Activated CD4-positive, alpha-beta T cell treated with anti-CD3 and anti-CD28 coated beads, Interleukin-2, Interleukin-6, amounts not matched to agents 100 ng/mL and 50 ng/mL, durations not matched to agents 16 hours and 8 hours (primary cell): Measurements from ENCODE around the gene CSDE1.
A peak's percentile ranks its signal among the peaks of the same experiment; 100 is the strongest.

Source experiments
- DNase-seq: peaks from one replicate; pipeline ENCODE4 v3.0.0-alpha.2; 2020

CSDE1 gene

GRCh38 chr1:114746450-114747121 is 11.2 kb downstream of the CSDE1 start:
- DNase-seq: peak; percentile 64

DNA sequence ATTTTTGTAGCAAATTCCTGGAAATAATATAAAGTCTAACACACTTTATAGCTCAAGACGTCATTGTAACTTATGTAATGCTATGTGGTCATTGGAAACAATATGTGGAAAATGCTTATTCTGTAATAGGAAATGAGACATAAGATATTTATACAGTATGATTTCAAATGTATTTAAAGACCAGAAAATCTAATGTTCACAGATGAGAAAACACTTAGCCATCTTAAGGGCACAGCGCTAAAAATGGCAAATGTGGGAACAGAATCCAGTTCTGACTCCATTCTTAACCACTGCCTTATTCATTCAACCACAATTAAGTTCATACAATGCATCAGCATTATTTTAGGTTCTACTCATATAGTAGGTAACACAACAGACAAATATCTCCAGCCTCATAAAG is 12.5 kb downstream of the CSDE1 start:
- DNase-seq: peak; percentile 63

DNA sequence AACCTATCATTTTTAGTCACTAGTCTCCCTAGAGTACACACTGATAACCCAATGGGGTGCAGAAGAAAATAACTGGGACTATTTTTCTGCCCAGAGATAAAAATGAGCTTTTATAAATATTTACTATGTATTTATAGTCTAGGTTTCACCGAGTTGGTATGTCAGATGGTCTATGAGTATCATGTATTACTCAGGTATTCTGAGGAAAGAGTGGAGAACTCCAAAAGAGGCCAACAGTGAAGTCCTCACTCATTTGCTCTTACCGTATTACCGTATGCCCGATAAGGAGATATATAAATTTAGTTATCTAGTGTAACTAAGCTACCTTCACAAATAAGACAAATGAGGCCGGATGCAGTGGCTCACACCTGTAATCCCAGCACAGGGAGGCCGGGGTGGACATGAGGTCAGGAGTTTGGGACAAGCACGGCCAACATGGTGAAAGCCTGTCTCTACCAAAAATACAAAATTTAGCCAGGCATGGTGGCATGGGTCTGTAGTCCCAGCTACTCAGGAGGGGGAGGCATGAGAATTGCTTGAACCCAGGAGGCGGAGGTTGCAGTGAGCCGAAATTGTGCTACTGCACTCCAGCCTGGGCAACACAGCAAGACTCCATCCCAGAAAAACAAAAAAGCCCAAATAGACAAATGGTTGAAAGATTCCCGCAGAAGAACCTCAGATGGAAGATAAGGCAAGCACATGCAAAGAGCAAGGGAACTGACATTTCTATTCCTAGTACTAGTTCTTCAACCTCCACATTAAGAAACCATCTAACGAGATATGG is 15.6 kb downstream of the CSDE1 start:
- DNase-seq: no peak

GRCh38 chr1:114740331-114740730 is 17.5 kb downstream of the CSDE1 start:
- no peak for DNase-seq

- no peak for DNase-seq
Measured at GRCh38 chr1:114737314-114737849, 20.4 kb downstream of the CSDE1 start.

- no peak for DNase-seq
Measured at GRCh38 chr1:114735479-114735878, 22.3 kb downstream of the CSDE1 start.

DNA sequence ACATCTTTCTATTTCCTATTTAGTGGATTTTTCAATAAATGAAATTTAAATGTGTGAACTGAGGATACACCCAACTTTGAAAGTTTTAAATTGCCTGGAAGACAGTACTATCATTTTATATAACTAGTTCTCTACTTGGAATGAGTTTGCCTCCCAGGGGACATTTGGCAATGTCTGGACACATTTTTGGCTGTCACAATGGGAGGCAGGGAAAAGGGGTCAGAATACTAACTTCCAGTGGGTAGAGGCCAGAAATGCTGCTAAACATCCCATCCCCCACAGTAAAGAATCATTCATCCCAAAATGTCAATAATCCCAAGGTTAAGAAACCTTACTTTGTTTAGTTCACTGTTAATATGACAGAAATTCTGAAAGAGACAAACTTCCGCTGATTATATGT is 28.0 kb downstream of the CSDE1 start:
- no peak for DNase-seq

DNA sequence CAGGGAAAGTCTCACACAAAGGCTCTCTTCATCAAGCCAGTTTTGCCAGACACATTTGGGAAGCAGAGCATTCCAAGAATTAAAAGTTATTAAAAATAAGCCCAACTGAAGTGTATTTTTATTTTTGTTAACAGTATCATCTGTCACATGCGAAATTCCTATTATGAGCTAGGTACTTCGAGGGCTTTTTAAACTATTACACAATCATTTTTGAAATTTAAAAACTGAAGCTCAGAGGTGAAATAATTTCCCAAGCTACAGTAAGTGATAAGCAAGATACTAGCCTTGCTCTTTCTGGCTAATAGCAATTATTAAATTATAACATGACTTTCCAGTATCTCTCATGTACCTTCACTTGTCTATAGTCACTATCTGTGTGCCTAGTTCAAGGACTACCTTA is 29.2 kb downstream of the CSDE1 start:
- no peak for DNase-seq

GRCh38 chr1:114725230-114725629 is 32.6 kb downstream of the CSDE1 start:
- no peak for DNase-seq

- DNase-seq: no peak
Measured at GRCh38 chr1:114723915-114724314, 33.9 kb downstream of the CSDE1 start.

DNA sequence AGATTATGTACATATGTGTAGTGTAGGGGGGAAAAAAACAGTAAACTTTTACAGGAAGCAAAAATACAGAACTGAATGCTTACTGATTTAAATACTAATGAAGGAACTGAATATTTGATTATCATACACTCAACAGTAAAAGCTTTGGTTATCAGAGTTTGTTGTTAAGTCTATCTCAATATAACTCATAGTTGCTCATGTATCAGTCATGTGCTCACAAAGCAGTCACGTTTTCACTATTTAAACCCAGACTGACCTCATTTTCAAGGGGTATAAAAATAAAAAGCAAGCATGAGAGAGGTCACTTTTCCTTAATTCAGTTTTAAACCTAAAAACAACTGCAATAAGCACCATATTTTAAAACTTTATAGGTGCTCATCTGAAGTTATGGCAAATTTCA is 34.3 kb downstream of the CSDE1 start:
- DNase-seq: no peak

GRCh38 chr1:114720492-114720891 is 37.3 kb downstream of the CSDE1 start:
- DNase-seq: no peak

DNA sequence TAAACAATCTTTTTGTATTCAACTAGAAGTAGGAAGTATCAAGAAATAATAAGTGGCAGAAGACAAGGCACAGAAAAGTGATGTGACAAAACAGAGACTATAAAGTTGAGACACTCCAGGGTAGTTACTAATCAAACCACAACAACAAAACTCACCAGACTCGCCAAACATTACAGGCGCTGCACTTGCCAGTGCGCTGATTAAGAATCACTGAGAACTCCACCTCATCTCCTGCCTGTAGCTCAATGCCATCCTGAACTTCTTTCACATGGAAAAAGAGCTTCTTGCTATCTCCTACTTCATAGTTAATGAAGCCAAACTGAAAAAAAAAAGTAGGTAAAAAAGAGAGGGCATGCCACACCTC is 38.4 kb downstream of the CSDE1 start:
- no peak for DNase-seq

DNA sequence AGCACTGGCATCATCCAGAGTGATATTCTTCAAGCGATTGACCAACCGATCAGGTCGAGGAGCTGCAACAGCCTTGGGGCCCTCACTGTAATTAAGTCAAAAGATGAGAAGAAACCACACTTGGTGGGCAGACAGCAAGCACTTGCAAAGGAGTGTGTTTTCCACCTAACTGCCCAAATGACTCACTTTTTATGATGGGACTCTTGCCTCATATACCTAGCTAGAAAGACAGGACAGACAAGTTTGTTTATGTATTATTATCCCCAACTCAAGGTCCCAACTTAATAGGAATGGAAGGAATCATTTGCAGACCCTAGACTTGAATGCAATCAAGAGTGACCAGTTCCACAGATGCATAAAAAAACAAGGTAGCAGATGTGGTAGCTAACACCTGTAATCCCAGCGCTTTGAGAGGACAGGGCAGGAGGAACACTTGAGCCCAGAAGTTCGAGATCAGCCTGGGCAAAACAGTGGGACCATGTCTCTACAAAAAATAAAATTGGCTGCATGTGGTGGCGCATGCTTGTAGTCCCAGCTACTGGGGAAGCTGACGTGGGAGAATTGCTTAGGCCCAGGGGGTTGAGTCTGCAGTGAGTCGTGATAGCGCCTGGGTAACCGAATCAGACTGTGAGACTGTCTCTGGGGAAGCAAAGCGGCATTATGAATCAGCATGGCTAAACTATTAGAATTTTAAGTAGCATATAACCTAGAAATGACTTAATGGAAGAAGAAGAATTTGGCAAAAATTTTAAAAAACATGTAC is 38.9 kb downstream of the CSDE1 start:
- DNase-seq: peak; percentile 32

DNA sequence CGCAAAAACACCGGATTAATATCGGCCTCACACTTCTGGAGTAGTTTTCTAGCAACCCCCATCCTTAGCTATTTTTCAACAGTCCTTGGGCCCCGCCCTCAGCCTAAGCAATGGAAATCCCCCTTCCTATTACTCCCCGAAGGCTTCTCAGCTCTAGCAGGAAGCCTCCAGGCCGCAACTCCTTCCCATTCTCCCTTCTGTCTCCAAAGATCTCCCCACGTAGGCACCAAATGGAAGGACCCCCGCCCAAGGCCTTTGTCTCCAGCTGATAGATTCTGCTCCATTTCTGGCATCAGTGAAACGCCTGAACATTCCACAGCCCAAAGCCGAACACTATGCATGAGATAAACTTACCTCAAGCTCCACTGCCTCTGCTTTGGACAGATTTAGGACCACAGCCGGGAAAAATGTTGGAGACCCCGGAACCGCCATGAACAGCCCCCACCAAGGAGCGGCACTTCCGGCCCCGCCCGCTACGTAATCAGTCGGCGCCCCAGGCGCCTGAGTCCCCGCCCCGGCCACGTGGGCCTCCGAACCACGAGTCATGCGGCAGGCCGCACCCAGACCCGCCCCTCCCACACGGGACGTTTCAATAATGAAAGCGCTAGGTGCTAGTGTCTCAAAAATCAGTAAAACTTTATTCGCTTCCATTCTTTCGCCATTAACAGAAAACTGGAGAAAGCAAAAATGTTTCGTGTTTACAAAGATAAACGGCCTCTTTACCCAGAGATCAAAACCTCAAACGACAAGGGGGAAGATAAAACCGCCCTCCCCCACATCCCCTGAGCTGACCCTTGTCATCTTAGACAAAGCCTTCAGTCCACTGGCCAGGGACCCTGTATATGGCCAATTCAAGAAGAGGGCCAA is 41.2 kb downstream of the CSDE1 start, which contains the start of gene NRAS:
Gene NRAS, minus strand, starts transcription at position 468 of the 867 bp plus-strand sequence. CDS start 611 bp downstream, outside the sequence.
- DNase-seq: peak; percentile 96

DNA sequence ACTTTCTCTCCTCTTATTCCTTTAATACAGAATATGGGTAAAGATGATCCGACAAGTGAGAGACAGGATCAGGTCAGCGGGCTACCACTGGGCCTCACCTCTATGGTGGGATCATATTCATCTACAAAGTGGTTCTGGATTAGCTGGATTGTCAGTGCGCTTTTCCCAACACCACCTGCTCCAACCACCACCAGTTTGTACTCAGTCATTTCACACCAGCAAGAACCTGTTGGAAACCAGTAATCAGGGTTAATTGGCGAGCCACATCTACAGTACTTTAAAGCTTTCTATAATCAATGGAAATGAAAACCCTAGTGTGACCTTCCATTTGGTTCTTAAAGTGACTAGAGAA is 41.9 kb downstream of the CSDE1 start:
- DNase-seq: no peak

DNA sequence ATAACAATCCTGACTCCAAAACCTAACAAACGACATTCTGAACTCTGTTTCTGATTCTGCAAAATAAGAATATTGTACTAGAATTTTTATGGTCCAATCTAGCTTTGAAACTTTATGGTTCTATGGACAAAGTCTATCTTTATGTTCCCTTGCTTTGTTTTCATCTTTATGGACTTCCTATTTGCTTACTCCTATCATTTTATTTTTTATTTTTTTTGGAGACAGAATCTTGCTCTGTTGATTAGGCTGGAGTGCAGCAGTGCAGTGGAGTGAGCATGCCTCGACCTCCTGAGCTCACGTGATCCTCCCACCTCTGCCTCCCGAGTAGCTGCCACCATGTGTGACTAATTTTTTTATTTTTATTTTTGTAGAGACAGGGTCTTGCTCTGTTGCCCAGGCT is 44.8 kb downstream of the CSDE1 start:
- DNase-seq: no peak

DNA sequence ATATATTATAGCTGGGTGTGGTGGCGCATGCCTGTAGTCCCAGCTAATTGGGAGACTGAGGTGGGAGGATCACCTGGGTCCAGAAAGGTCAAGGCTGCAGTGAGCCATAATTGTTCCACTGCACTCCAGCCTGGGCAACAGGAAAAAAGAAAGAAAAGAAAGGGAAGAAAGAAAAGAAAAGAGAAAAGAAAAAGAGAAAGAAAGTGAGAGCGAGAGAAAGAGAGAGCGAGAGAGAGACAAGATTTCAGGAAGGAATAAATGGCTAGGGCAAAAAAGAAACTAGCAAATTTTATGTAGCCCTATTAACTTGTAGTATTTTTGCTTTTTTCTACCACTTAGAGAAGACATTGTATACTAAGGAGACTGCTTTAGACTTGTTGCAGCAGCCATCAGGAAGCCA is 47.4 kb downstream of the CSDE1 start:
- no peak for DNase-seq

GRCh38 chr1:114707604-114708003 is 50.2 kb downstream of the CSDE1 start:
- DNase-seq: no peak

DNA sequence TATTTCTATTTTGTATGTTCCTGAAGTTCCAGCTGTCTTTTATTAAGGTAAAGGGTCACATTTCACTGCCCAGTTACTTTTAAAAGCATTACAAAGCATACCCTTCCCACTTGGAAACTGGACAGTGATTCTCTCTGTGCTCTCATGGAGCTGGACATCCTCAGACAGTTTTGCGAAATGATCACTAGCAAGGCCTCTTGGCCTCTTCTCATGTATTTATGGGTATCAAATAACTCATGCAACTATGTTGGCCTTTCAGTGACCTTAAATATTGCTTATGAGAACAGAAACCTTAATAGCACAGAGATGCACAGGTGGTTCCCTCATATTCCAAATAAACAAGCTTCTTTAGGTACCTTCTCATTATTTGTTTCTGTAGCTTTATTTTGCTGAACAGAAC is 54.5 kb downstream of the CSDE1 start:
- DNase-seq: no peak

DNA sequence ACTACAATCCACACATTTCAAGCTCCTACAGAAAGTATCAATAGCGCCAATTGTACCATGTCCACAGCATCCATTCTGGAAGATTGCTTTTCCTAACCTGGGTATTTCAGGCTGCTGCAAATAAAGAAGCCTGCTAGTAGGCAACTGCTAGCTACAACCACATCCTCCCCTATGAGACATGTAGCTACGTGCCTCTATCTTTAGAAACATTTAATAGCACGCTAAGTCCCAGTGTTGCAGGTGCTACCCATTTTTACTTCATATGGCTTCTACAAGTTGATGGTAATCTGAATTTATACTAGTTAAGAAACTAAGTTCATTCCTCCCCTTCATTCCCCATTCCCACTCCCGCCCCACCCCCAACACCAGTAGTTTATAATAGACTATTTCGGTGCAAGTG is 55.0 kb downstream of the CSDE1 start:
- no peak for DNase-seq

DNA sequence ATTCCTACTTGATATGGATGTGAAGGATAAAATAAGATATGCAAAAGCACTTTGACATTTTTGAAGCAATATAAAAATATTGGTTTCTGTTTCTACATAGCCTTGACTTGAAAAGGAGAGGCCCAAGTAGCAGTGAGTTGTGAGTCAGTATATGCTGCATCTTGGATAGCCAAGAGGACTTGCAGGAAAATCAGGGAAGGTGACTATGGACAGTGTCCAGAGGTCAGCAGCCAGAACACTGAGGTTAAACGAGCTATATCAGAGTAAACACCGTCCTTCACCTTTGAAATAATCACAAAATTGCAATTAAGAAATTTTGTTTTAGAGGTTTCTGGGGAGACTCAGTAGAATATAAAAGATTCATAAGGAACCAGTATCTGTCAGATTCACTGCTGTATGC is 55.9 kb downstream of the CSDE1 start:
- no peak for DNase-seq
